BLaER1 (cell line): ENCODE results near the gene SLCO3A1.

ENCODE experiments used
- H3K27ac ChIP-seq: shearing (Covaris generic); formaldehyde crosslinking; 2 replicates; pipeline ENCODE4 v1.8.1; 2022
- H3K27me3 ChIP-seq: shearing (Covaris generic); formaldehyde crosslinking; 2 replicates; pipeline ENCODE4 v1.8.1; 2022
- H3K36me3 ChIP-seq: shearing (Covaris generic); formaldehyde crosslinking; 2 replicates; pipeline ENCODE4 v1.8.1; 2022
- H3K4me1 ChIP-seq: shearing (Covaris generic); formaldehyde crosslinking; 2 replicates; pipeline ENCODE4 v1.8.1; 2022
- H3K4me2 ChIP-seq: shearing (Covaris generic); formaldehyde crosslinking; 2 replicates; pipeline ENCODE4 v1.8.1; 2022
- H3K4me3 ChIP-seq: shearing (Covaris generic); formaldehyde crosslinking; 2 replicates; pipeline ENCODE4 v1.8.1; 2022
- H3K9ac ChIP-seq: shearing (Covaris generic); formaldehyde crosslinking; 2 replicates; pipeline ENCODE4 v1.8.1; 2022
- H3K9me3 ChIP-seq: shearing (Covaris generic); formaldehyde crosslinking; 2 replicates; pipeline ENCODE4 v1.8.1; 2022
- H4K20me1 ChIP-seq: shearing (Covaris generic); formaldehyde crosslinking; 2 replicates; pipeline ENCODE4 v1.8.1; 2022
- Cebpa-rat ChIP-seq: shearing (Covaris generic); IDR thresholded peaks from 2 replicates; pipeline ENCODE4 v1.8.1; 2022

The SLCO3A1 gene

GRCh38 chr15:92002666-92003065, 149.2 kb downstream of the SLCO3A1 start:
- Histone ChIP-seq H3K4me3 (no peak overlapping the region), H3K27me3 (no peaks in the 10 kb centered on the region), H3K27ac (no peak overlapping the region), H3K9ac (no peak overlapping the region), H4K20me1 (no peaks in the 10 kb centered on the region), H3K36me3 (no peaks in the 10 kb centered on the region), H3K4me2 (no peak overlapping the region), H3K4me1 (no peaks in the 10 kb centered on the region), H3K9me3 (0 out of 2 replicates have a peak, but pooled peaks cover 6% of the 10 kb centered on the region)
- TF ChIP-seq Cebpa-rat, result no peak

GRCh38 chr15:92003515-92004067, 150.1 kb downstream of the SLCO3A1 start:
- Histone ChIP-seq H3K9ac (no peak overlapping the region), H3K9me3 (0 out of 2 replicates have a peak, but pooled peaks cover under 1% of the 10 kb centered on the region), H3K27ac (no peak overlapping the region), H3K4me2 (no peak overlapping the region), H4K20me1 (no peaks in the 10 kb centered on the region), H3K36me3 (no peaks in the 10 kb centered on the region), H3K4me3 (no peak overlapping the region), H3K27me3 (no peaks in the 10 kb centered on the region), H3K4me1 (no peaks in the 10 kb centered on the region)
- TF ChIP-seq Cebpa-rat, result no peak

DNA sequence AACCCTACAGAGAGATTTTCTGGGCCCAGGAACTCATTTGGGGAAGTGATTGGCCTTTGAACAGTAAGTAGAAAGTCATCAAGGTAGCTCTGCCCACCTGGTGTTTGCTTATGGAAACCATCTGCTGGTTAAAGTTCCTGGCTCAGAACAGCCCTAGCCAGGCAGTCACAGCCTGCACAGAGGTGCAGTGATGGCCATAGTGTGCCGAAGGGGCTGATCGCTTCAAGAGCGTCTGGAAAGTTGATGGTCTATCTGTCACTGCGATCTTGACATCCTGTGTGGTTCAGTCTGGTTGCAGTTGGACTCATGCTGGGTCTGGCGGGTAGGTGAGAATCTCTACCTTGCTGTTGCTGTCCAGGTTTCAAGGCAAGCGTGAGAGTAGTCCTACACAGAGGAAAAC, 151.6 kb downstream of the SLCO3A1 start:
- Histone ChIP-seq H4K20me1 (no peaks in the 10 kb centered on the region), H3K27ac (no peak overlapping the region), H3K9ac (no peak overlapping the region), H3K4me1 (no peaks in the 10 kb centered on the region), H3K9me3 (no peaks in the 10 kb centered on the region), H3K36me3 (no peaks in the 10 kb centered on the region), H3K27me3 (no peaks in the 10 kb centered on the region), H3K4me3 (no peak overlapping the region), H3K4me2 (no peak overlapping the region)
- no peak for TF ChIP-seq Cebpa-rat

- no peaks in the 10 kb centered on the region for H3K9me3 ChIP-seq
- no peaks in the 10 kb centered on the region for H3K36me3 ChIP-seq
- no peak for TF ChIP-seq Cebpa-rat
- no peak overlapping the region for H3K27ac ChIP-seq
- no peak overlapping the region for H3K9ac ChIP-seq
- no peaks in the 10 kb centered on the region for H3K4me1 ChIP-seq
- H3K4me3 ChIP-seq, result no peak overlapping the region
- H3K4me2 ChIP-seq, result no peak overlapping the region
- H3K27me3 ChIP-seq, result no peaks in the 10 kb centered on the region
- no peaks in the 10 kb centered on the region for H4K20me1 ChIP-seq
These were observed 152.9 kb downstream of the SLCO3A1 start for GRCh38 chr15:92006186-92007028.

GRCh38 chr15:92009162-92009561, 155.7 kb downstream of the SLCO3A1 start:
- no peak overlapping the region for H3K4me2 ChIP-seq

GRCh38 chr15:92011611-92012367, 158.3 kb downstream of the SLCO3A1 start:
- peaks cover 12% of the 10 kb centered on the region for H3K4me1 ChIP-seq
- H4K20me1 ChIP-seq, result no peaks in the 10 kb centered on the region
- H3K27ac ChIP-seq, result no peak overlapping the region
- H3K36me3 ChIP-seq, result no peaks in the 10 kb centered on the region
- no peak overlapping the region for H3K9ac ChIP-seq
- no peaks in the 10 kb centered on the region for H3K27me3 ChIP-seq
- H3K4me3 ChIP-seq, result no peak overlapping the region
- H3K9me3 ChIP-seq, result no peaks in the 10 kb centered on the region; the same call in 1 of the 2 replicates
- no peak for TF ChIP-seq Cebpa-rat
- peak overlapping the region; percentile 33 for H3K4me2 ChIP-seq

More at GRCh38 chr15:92009162-92009561, 155.7 kb downstream of the SLCO3A1 start:
- Histone ChIP-seq H3K9me3 (no peaks in the 10 kb centered on the region), H3K36me3 (no peaks in the 10 kb centered on the region), H3K4me1 (peaks cover 12% of the 10 kb centered on the region), H3K27me3 (no peaks in the 10 kb centered on the region), H3K4me3 (no peak overlapping the region), H3K27ac (no peak overlapping the region), H3K9ac (no peak overlapping the region), H4K20me1 (no peaks in the 10 kb centered on the region)
- TF ChIP-seq Cebpa-rat, result no peak

- no peaks in the 10 kb centered on the region for H3K36me3 ChIP-seq
- H3K4me1 ChIP-seq, result peaks cover 12% of the 10 kb centered on the region
- TF ChIP-seq Cebpa-rat, result no peak
- H3K27me3 ChIP-seq, result no peaks in the 10 kb centered on the region
- H3K9ac ChIP-seq, result no peak overlapping the region
- H3K4me2 ChIP-seq, result peak overlapping the region; percentile 33
- no peak overlapping the region for H3K27ac ChIP-seq
- no peaks in the 10 kb centered on the region for H4K20me1 ChIP-seq
- H3K9me3 ChIP-seq, result no peaks in the 10 kb centered on the region; the same call in 1 of the 2 replicates
- H3K4me3 ChIP-seq, result no peak overlapping the region
These were observed 158.8 kb downstream of the SLCO3A1 start for GRCh38 chr15:92012368-92012629.

DNA sequence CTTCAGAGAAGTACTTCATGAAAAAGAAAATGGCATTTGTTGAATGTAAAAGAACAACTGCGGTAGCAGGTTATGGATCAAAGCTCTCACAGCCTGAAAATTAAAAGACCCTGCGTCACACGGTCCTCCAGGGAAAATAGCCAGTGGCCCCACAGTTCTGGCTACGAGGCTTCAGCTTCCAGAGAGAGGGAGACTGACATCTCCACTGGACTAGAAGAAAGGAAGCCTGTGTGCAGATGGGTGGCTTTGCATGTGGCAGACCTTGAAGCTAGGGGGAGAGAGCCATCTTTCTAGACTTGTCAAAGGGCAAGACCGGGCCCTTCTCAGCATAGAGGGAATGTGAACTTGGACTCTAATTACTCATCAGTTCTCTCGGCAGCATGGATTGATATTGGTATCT, 159.4 kb downstream of the SLCO3A1 start:
- TF ChIP-seq Cebpa-rat, result no peak
- no peak overlapping the region for H3K27ac ChIP-seq

GRCh38 chr15:92014281-92015030, 160.9 kb downstream of the SLCO3A1 start:
- no peak overlapping the region for H3K27ac ChIP-seq
- H4K20me1 ChIP-seq, result no peaks in the 10 kb centered on the region
- H3K36me3 ChIP-seq, result no peaks in the 10 kb centered on the region
- no peak overlapping the region for H3K4me3 ChIP-seq
- no peaks in the 10 kb centered on the region; the same call in 1 of the 2 replicates for H3K9me3 ChIP-seq
- H3K4me2 ChIP-seq, result no peak overlapping the region
- no peak for TF ChIP-seq Cebpa-rat
- peaks cover 12% of the 10 kb centered on the region for H3K4me1 ChIP-seq
- no peak overlapping the region for H3K9ac ChIP-seq
- H3K27me3 ChIP-seq, result no peaks in the 10 kb centered on the region

More for the DNA sequence above, 159.4 kb downstream of the SLCO3A1 start:
- H3K9ac ChIP-seq, result no peak overlapping the region
- H4K20me1 ChIP-seq, result no peaks in the 10 kb centered on the region
- H3K36me3 ChIP-seq, result no peaks in the 10 kb centered on the region
- no peaks in the 10 kb centered on the region; the same call in 1 of the 2 replicates for H3K9me3 ChIP-seq
- H3K4me3 ChIP-seq, result no peak overlapping the region
- peaks cover 12% of the 10 kb centered on the region for H3K4me1 ChIP-seq
- no peaks in the 10 kb centered on the region for H3K27me3 ChIP-seq
- no peak overlapping the region for H3K4me2 ChIP-seq
